T-helper 17 cell (primary cell): ENCODE measurements around the gene SBF2. TPM values are rescaled to one million over a fixed set of nuclear protein-coding genes. Genes with fewer than 3 reads are reported as not detected.
A peak's percentile ranks its signal among the peaks of the same experiment; 100 is the strongest.

ENCODE experiments used
- ATAC-seq: fragments of 150-1000 bp; cut with Tn5 transposase; 2 replicates; pipeline ENCODE4 v1.10.0; 2021; ENCODE audit warnings: mild to moderate bottlenecking, moderate library complexity
- DNase-seq, 3 donors: peaks; one replicate each; pipeline versions ENCODE4 v3.0.0 to v3.0.0-alpha.2; 2020 to 2021
- H3K9me3 ChIP-seq: one replicate; pipeline ENCODE4 v1.7.0; 2013; ENCODE audit warnings: low read length, mild to moderate bottlenecking; ENCODE audit not compliant: control insufficient read depth, poor library complexity, severe bottlenecking
- H3K27ac Mint-ChIP-seq: one replicate; pipeline ENCODE4 v1.8.0; 2022; ENCODE audit warnings: mild to moderate bottlenecking, moderate library complexity, mixed read lengths
- H3K27me3 Mint-ChIP-seq: one replicate; pipeline ENCODE4 v1.8.0; 2022; ENCODE audit warnings: mixed read lengths
- H3K36me3 Mint-ChIP-seq: one replicate; pipeline ENCODE4 v1.8.0; 2022; ENCODE audit warnings: low read depth, mixed read lengths
- H3K4me1 Mint-ChIP-seq: one replicate; pipeline ENCODE4 v1.8.0; 2022; ENCODE audit warnings: mild to moderate bottlenecking, mixed read lengths
- H3K4me3 Mint-ChIP-seq: one replicate; pipeline ENCODE4 v1.8.0; 2022; ENCODE audit warnings: mild to moderate bottlenecking, moderate library complexity, mixed read lengths
- total RNA-seq, 4 donors: library from RNA in 2 of 4; stranded (reverse) in 2 of 4; gene quantifications; one replicate each; pipeline ENCODE4 v1.2.3 and lab custom pipeline; 2022 to 2026

The SBF2 gene
- total RNA-seq, 2 donors from 2014 or later: 15.5 to 23.1 TPM

DNA sequence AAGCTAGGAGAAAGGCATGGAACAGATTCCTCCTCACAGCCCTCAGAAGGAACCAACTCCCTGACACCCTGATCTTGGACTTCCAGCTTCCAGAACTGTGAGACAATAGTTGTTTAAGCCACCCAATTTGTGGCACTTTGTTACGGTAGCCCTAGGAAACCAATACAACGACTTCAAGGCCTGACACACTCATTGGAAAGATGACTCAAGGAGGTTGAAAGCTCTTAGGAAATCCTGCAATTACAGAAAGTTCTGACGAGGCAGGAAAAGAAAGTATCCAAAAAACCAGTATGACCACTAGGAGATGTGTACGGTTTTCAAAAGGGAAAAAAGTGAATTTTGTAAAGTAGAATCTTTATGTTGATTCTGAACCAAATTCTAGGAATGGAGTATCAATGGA, 468.7 kb downstream of the SBF2 start:
- Mint-ChIP-seq H3K36me3 (peaks cover 4% of the 10 kb centered on the region), H3K27ac (no peak overlapping the region)

GRCh38 chr11:9823887-9824385, 470.1 kb downstream of the SBF2 start:
- no peaks in the 10 kb centered on the region for H3K9me3 ChIP-seq
- ATAC-seq (no peak), DNase-seq (no peak)
- H3K36me3 Mint-ChIP-seq: peaks cover 4% of the 10 kb centered on the region
- no peak overlapping the region for H3K4me3 Mint-ChIP-seq
- no peaks in the 10 kb centered on the region for H3K4me1 Mint-ChIP-seq
- peak overlapping the region; percentile 46 for H3K27ac Mint-ChIP-seq
- no peaks in the 10 kb centered on the region for H3K27me3 Mint-ChIP-seq

More for the DNA sequence above, 468.7 kb downstream of the SBF2 start:
- H3K9me3 ChIP-seq: no peaks in the 10 kb centered on the region
- ATAC-seq (no peak), DNase-seq (no peak)
- Mint-ChIP-seq H3K4me3 (no peak overlapping the region), H3K4me1 (no peaks in the 10 kb centered on the region), H3K27me3 (no peaks in the 10 kb centered on the region)

- no peak overlapping the region for H3K4me3 Mint-ChIP-seq
- no peaks in the 10 kb centered on the region for H3K4me1 Mint-ChIP-seq
- no peaks in the 10 kb centered on the region for H3K27me3 Mint-ChIP-seq
- H3K36me3 Mint-ChIP-seq: peaks cover 4% of the 10 kb centered on the region
- peak overlapping the region; percentile 46 for H3K27ac Mint-ChIP-seq
- DNase-seq (no peak), ATAC-seq (no peak)
- no peaks in the 10 kb centered on the region for H3K9me3 ChIP-seq
These were observed 470.6 kb downstream of the SBF2 start for GRCh38 chr11:9823439-9823838.

GRCh38 chr11:9821008-9821752, 472.8 kb downstream of the SBF2 start:
- no peaks in the 10 kb centered on the region for H3K27me3 Mint-ChIP-seq
- no peak for DNase-seq

DNA sequence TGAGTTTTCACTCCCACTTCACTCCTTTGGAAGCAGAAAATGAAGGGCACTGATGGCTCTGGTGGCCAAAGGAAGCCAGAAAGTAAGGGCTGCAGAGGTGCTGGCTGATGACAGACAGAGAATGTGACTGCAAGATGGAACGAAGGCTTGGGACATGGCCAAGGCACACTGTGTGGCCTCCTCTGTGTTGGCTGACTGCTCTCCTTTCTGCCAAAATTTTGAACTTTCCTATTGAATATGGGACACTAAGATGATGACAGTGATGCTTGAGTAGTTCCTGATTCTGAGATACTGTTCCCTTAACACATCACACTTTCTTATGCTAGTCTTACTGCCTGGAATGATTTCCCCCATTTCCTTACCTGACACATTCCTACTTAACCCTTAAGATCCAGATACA, 473.8 kb downstream of the SBF2 start:
- Mint-ChIP-seq H3K4me3 (no peak overlapping the region), H3K4me1 (no peaks in the 10 kb centered on the region), H3K36me3 (peaks cover 4% of the 10 kb centered on the region), H3K27ac (no peak overlapping the region), H3K27me3 (no peaks in the 10 kb centered on the region)
- ATAC-seq (no peak), DNase-seq (no peak)
- H3K9me3 ChIP-seq: no peaks in the 10 kb centered on the region

More at GRCh38 chr11:9821008-9821752, 472.8 kb downstream of the SBF2 start:
- no peaks in the 10 kb centered on the region for H3K4me1 Mint-ChIP-seq
- H3K27ac Mint-ChIP-seq: no peak overlapping the region
- H3K9me3 ChIP-seq: no peaks in the 10 kb centered on the region
- peaks cover 4% of the 10 kb centered on the region for H3K36me3 Mint-ChIP-seq
- no peak for ATAC-seq
- H3K4me3 Mint-ChIP-seq: no peak overlapping the region

- Mint-ChIP-seq H3K4me1 (no peaks in the 10 kb centered on the region), H3K27me3 (no peaks in the 10 kb centered on the region), H3K27ac (no peak overlapping the region), H3K4me3 (no peak overlapping the region), H3K36me3 (no peaks in the 10 kb centered on the region)
- ATAC-seq (no peak), DNase-seq (no peak)
- H3K9me3 ChIP-seq: no peaks in the 10 kb centered on the region
These were observed 476.8 kb downstream of the SBF2 start for GRCh38 chr11:9817191-9817590.

- H3K4me1 Mint-ChIP-seq: no peaks in the 10 kb centered on the region
- ATAC-seq: no peak
- no peak overlapping the region for H3K4me3 Mint-ChIP-seq
- DNase-seq: no peak
- peaks cover 3% of the 10 kb centered on the region for H3K36me3 Mint-ChIP-seq
- H3K27me3 Mint-ChIP-seq: no peaks in the 10 kb centered on the region
- H3K9me3 ChIP-seq: no peaks in the 10 kb centered on the region
- H3K27ac Mint-ChIP-seq: no peak overlapping the region
These were observed 478.4 kb downstream of the SBF2 start for GRCh38 chr11:9815486-9816136.

DNA sequence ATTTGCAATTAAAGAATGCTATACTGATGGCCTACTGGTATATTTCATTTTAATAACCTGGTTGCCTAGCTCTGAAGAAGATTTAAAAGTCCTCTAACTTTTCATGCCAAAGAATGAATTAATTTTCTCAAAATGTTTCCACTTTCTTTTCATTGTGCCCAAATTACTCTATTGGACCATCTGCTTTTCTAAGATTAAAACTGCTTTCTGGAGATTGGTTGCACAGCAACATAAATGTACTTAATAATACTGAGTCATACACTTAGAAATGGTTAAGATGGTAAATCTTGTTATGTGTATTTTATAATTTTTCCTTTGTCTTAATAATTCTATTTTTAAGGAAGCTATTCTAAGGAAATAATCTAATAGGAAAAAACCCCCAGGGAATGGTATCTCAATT, 479.9 kb downstream of the SBF2 start:
- no peak for DNase-seq
- no peaks in the 10 kb centered on the region for H3K9me3 ChIP-seq
- Mint-ChIP-seq H3K4me3 (no peak overlapping the region), H3K27me3 (no peaks in the 10 kb centered on the region), H3K4me1 (no peaks in the 10 kb centered on the region), H3K27ac (no peak overlapping the region), H3K36me3 (peaks cover 3% of the 10 kb centered on the region)
- no peak for ATAC-seq

- no peaks in the 10 kb centered on the region for H3K9me3 ChIP-seq
- Mint-ChIP-seq H3K4me1 (no peaks in the 10 kb centered on the region), H3K27ac (no peak overlapping the region), H3K27me3 (no peaks in the 10 kb centered on the region), H3K4me3 (no peak overlapping the region), H3K36me3 (peaks cover 7% of the 10 kb centered on the region)
- DNase-seq (no peak), ATAC-seq (no peak)
These were observed 485.1 kb downstream of the SBF2 start for GRCh38 chr11:9808943-9809342.

DNA sequence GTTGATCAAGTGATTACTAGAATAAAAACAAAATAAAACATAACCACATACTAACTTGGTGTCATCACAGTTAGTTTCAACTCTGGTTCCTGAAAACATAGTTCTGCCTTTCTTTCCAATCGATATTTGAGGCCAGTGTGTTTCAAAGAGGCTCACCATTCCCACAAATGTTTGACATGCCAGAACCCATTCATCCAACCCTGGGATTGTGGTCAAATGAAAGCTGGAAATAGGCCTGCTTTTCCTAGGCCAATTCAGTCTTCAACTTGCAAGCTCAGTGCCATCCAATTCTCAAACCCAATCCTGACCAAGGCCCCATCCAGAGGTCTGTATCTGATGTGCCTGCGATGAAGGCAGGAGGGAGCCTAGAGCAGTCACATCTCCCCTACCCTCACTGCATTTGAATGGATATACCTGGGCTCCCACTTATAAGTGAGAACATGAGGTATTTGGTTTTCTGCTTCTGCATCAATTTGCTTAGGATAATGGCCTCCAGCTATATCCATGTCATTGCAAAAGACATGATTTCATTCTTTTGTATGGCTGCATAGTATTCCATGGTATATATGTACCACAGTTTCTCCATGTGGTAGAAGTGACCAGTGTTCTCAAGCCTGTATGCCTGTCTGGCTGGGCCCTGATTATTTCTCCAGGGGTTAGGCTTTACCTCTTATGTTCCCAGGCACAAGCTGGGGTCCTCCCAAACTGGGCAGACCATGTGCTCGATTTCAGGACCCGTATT, 486.9 kb downstream of the SBF2 start:
- H3K9me3 ChIP-seq: no peaks in the 10 kb centered on the region
- no peaks in the 10 kb centered on the region for H3K27me3 Mint-ChIP-seq
- H3K4me3 Mint-ChIP-seq: no peak overlapping the region
- no peak for ATAC-seq
- peaks cover 2% of the 10 kb centered on the region for H3K4me1 Mint-ChIP-seq
- peaks cover 7% of the 10 kb centered on the region for H3K36me3 Mint-ChIP-seq
- DNase-seq: no peak
- no peak overlapping the region for H3K27ac Mint-ChIP-seq

DNA sequence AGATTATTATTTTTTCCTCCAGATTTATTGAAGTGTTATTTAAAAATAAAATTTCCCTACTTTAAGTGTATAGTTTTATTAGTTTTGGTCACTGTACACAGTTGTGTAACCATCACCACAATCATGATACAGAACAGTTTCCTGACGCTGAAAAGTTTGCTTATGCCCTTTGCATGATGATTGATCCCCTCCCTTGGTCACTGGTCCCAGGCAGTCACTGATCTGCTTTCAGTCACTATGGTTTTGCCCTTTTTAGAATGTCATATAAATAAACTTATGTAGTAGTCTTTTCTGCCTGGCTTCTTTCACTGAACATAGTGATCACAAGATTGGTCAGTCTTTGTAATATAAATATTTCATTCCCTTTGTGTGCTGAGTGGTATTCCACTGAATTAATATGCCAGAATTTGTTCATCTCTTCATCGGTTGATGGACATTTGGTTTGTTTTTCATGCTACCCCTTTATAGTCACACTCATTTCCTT, 489.6 kb downstream of the SBF2 start:
- Mint-ChIP-seq H3K27me3 (no peaks in the 10 kb centered on the region), H3K4me3 (no peak overlapping the region), H3K36me3 (peaks cover 4% of the 10 kb centered on the region), H3K4me1 (peaks cover 2% of the 10 kb centered on the region), H3K27ac (no peak overlapping the region)
- DNase-seq: no peak
- H3K9me3 ChIP-seq: no peaks in the 10 kb centered on the region
- ATAC-seq: no peak

GRCh38 chr11:9803685-9804418, 490.2 kb downstream of the SBF2 start:
- H3K27me3 Mint-ChIP-seq: no peaks in the 10 kb centered on the region
- H3K27ac Mint-ChIP-seq: no peak overlapping the region
- DNase-seq: no peak
- no peak overlapping the region for H3K4me3 Mint-ChIP-seq
- no peaks in the 10 kb centered on the region for H3K9me3 ChIP-seq
- peaks cover 2% of the 10 kb centered on the region for H3K4me1 Mint-ChIP-seq
- ATAC-seq: no peak
- H3K36me3 Mint-ChIP-seq: peaks cover 4% of the 10 kb centered on the region
